ENCODE results near the gene KIRREL3.

GRCh38 chr11:126840975-126841374, 159.6 kb downstream of the KIRREL3 start:
- TF ChIP-seq CTCF (conservative IDR thresholded peaks at IDR 0.05) (no peak), ZFX (IDR thresholded peaks at IDR 0.05) (no peak)
